NCI-H2029 treated with DMSO at 0.1 percent for 48 hours (cell line): ENCODE data around the gene USP17L10.
"Not testable (repeated sequence)": the region's sequence is repeated elsewhere in the genome, so short reads cannot be mapped to it uniquely, and the experiment has no call there.

Experiments used
- DNase-seq: peaks from one replicate; lab custom pipeline; 2025; lab: John Stamatoyannopoulos, UW

USP17L10 gene

DNA sequence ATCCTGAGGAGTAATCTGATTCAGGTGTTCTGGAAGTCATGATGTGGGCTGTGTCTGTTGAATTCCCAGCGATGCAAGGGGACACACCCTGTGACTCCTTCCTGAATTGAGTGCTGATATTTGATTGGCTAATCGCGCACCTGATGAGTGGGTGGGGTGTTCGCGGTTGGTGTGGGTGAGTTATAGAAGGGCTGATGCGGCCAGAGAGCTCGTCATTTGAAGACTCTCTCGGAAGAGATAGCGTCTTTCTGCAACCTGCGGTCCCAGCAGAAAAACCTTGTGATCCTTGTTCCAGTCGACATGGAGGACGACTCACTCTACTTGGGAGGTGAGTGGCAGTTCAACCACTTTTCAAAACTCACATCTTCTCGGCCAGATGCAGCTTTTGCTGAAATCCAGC lies at the start of gene USP17L10:
USP17L10 (plus strand) TSS at position 301 of the 400 bp plus-strand sequence; CDS start at position 301, 0 bp downstream.
- DNase-seq = not testable (repeated sequence)

GRCh38 chr4:9165990-9166389 lies 44.5 kb upstream of the USP17L10 start:
- DNase-seq = not testable (repeated sequence)

DNA sequence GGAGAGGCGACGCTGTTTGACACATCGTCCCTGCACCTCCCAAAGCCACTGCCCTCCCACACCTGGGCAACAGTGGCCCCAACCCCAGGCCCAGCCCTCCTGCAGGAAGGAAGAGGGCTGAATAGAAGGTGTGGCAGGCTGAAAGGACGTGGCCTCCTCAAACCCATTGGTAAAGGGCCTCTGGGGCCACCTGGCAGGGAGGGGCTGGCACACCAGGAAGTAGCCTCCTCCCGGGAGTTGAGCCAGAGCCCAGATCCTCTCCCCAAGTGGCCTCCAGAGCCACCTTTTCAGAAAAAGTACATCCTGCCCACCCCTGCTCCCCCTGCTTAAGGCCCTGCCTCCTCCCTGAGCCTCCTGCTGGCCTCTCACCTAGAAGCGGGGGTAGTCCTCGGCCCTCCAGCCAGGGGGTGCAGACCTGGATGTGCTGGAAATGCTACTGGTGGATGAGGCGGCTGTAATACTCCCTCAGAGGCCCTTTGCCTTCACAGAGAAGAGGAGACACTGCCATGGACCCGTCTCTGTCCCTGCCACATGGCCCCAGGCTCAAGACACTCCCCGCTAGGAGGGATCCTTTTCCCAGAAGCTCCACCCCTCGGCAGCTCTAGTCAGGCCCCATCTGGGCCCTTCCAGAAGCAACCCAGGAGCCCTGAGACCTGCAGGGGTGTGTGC lies 40.5 kb upstream of the USP17L10 start, which contains the start of gene FAM90A26:
FAM90A26 (plus strand) TSS at position 619 of the 669 bp plus-strand sequence. CDS start 2,764 bp downstream, outside the sequence.
- not testable (repeated sequence) for DNase-seq

GRCh38 chr4:9214701-9215100 lies 4.2 kb downstream of the USP17L10 start:
- DNase-seq = not testable (repeated sequence)

DNA sequence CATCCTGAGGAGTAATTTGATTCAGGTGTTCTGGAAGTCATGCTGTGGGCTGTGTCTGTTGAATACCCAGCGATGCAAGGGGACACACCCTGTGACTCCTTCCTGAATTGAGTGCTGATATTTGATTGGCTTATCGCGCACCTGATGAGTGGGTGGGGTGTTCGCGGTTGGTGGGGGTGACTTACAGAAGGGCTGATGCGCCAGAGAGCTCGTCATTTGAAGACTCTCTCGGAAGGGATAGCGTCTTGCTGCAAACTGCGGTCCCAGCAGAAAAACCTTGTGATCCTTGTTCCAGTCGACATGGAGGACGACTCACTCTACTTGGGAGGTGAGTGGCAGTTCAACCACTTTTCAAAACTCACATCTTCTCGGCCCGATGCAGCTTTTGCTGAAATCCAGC lies 4.6 kb downstream of the USP17L10 start, which contains the start of gene USP17L11:
USP17L11 (plus strand) TSS at position 301 of the 400 bp plus-strand sequence; CDS start at position 301, 0 bp downstream.
- not testable (repeated sequence) for DNase-seq

- not testable (repeated sequence) for DNase-seq
These were observed 9.4 kb downstream of the USP17L10 start, which contains the start of gene USP17L12 for GRCh38 chr4:9219852-9220251. Gene USP17L12 (plus strand): TSS chr4:9220152. CDS start chr4:9220152, 0 bp downstream.

- DNase-seq = not testable (repeated sequence)
These were observed 14.1 kb downstream of the USP17L10 start, which contains the start of gene USP17L13 for GRCh38 chr4:9224596-9224995. Gene USP17L13 (plus strand): TSS chr4:9224896. CDS start chr4:9224896, 0 bp downstream.

GRCh38 chr4:9230249-9230648 lies 19.8 kb downstream of the USP17L10 start:
- not testable (repeated sequence) for DNase-seq

DNA sequence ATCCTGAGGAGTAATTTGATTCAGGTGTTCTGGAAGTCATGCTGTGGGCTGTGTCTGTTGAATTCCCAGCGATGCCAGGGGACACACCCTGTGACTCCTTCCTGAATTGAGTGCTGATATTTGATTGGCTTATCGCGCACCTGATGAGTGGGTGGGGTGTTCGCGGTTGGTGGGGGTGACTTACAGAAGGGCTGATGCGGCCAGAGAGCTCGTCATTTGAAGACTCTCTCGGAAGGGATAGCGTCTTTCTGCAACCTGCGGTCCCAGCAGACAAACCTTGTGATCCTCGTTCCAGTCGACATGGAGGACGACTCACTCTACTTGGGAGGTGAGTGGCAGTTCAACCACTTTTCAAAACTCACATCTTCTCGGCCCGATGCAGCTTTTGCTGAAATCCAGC lies 23.6 kb downstream of the USP17L10 start, which contains the start of gene USP17L15:
USP17L15 (plus strand) TSS at position 301 of the 400 bp plus-strand sequence; CDS start at position 301, 0 bp downstream.
- DNase-seq = not testable (repeated sequence)

- not testable (repeated sequence) for DNase-seq
These were observed 28.0 kb downstream of the USP17L10 start for GRCh38 chr4:9238461-9238860.

- DNase-seq = not testable (repeated sequence)
These were observed 33.1 kb downstream of the USP17L10 start, which contains the start of gene USP17L17 for GRCh38 chr4:9243579-9243978. Gene USP17L17 (plus strand): TSS chr4:9243879. CDS start chr4:9243879, 0 bp downstream.

DNA sequence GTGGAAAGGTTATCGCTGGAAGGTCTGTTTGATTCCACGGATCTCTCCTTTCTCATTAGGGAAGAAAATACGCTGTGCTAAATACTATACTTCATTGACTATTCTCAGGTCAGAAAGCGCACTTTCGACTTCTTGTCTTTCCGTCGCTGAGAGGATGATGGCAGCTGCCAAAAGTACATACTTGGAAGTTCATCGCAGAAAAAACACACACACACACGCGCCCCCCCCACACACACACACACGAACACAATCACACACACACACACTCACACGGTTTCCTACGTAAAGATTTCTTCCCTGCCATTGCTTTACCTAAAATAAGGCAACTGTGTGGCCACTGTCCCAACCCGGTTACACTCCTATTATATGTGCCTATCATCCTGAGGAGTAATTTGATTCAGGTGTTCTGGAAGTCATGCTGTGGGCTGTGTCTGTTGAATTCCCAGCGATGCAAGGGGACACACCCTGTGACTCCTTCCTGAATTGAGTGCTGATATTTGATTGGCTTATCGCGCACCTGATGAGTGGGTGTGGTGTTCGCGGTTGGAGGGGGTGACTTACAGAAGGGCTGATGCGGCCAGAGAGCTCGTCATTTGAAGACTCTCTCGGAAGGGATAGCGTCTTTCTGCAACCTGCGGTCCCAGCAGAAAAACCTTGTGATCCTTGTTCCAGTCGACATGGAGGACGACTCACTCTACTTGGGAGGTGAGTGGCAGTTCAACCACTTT lies 37.7 kb downstream of the USP17L10 start, which contains the start of gene USP17L18:
USP17L18 (plus strand) TSS at position 678 of the 728 bp plus-strand sequence; CDS start at position 678, 0 bp downstream.
- DNase-seq = not testable (repeated sequence)

DNA sequence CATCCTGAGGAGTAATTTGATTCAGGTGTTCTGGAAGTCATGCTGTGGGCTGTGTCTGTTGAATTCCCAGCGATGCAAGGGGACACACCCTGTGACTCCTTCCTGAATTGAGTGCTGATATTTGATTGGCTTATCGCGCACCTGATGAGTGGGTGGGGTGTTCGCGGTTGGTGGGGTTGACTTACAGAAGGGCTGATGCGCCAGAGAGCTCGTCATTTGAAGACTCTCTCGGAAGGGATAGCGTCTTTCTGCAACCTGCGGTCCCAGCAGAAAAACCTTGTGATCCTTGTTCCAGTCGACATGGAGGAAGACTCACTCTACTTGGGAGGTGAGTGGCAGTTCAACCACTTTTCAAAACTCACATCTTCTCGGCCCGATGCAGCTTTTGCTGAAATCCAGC lies 42.6 kb downstream of the USP17L10 start, which contains the start of gene USP17L19:
USP17L19 (plus strand) TSS at position 301 of the 400 bp plus-strand sequence; CDS start at position 301, 0 bp downstream.
- not testable (repeated sequence) for DNase-seq

- not testable (repeated sequence) for DNase-seq
These were observed 47.4 kb downstream of the USP17L10 start, which contains the start of gene USP17L20 for GRCh38 chr4:9257824-9258223. Gene USP17L20 (plus strand): TSS chr4:9258124. CDS start chr4:9258124, 0 bp downstream.
